ENCODE results near the gene CRAMP1.
"Not testable (repeated sequence)": the region's sequence is repeated elsewhere in the genome, so short reads cannot be mapped to it uniquely, and the experiment has no call there.

Gene CRAMP1

GRCh38 chr16:1713331-1713730 lies 101.2 kb downstream of the CRAMP1 start:
- DNase-seq (ENCODE audit: low spot score): no peak

DNA sequence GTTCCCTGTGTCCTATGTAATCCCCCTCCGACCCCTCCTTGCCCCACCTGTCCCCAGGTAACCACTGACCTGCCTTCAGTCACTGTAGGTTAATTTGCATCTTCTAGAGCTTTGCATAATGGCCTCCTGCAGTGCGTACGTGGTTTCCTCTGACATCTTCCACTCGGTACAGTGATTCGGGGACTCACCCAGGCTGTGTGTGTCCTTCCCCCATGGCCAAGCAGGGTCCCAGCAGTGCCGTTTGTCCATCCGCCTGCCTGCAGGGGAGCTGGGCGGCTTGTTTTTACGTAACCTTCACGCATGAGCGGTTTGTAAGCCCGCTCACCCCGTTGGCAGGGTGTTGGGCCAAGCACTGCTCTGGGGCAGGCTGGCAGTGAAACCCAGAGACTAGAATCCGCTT lies 101.8 kb downstream of the CRAMP1 start:
- no peak for DNase-seq (ENCODE audit: low spot score)

- no peak for DNase-seq (ENCODE audit: low spot score)
Observed at GRCh38 chr16:1715220-1715619, 103.1 kb downstream of the CRAMP1 start.

GRCh38 chr16:1718236-1718635 lies 106.1 kb downstream of the CRAMP1 start:
- not testable (repeated sequence) for DNase-seq (ENCODE audit: low spot score)

GRCh38 chr16:1719559-1720229 lies 107.5 kb downstream of the CRAMP1 start:
- not testable (repeated sequence) for DNase-seq (ENCODE audit: low spot score)

DNA sequence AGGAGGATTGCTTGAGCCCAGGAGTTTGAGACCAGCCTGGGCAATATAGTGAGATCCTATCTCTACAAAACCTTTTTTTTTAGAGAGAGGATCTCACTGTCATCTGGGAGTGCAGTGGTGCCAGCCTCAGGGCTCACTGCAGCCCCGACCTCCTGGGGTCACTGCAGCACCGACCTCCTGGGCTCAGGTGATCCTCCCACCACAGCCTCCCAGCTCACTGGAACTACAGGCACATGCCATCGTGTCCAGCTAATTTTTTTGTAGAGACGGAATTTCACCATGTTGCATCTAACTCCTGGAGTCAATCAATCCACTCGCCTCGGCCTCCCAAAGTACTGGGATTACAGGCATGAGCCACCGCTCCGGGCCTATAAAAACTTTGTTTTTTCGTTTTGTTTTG lies 109.2 kb downstream of the CRAMP1 start:
- DNase-seq (ENCODE audit: low spot score): no peak

DNA sequence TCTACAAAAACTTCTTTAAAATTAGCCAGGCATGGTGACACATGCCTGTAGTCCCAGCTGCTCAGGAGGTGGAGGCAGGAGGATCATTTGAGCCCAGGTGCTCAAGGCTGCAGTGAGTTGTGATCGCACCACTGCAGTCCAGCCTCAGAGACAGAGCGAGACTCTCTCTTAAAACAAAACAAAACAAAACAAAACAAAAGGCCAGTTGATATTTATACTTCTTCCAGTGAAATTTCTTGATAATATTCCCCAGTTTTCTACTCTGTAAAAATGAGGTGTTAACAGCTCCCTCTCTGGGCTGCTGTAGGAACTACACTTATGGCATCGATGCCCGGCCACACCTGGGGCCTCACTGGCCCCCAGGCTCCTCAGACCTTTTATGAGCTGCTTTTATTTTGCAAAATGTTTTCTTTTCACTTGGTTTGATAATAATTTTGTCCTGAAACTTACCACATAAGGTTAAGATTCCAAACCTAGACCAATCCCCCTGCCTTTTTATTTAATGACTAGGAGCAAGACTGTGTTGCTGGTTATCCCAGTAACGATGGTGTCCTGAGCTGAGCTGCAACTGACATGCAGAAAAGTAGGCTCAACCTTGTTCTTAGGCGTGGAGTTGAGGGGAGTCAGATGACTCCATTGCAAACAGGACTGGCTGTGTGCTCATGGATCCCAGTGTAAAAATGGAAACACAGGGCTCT lies 111.4 kb downstream of the CRAMP1 start:
- DNase-seq (ENCODE audit: low spot score): no peak

GRCh38 chr16:1724491-1724890 lies 112.3 kb downstream of the CRAMP1 start:
- no peak for DNase-seq (ENCODE audit: low spot score)

DNA sequence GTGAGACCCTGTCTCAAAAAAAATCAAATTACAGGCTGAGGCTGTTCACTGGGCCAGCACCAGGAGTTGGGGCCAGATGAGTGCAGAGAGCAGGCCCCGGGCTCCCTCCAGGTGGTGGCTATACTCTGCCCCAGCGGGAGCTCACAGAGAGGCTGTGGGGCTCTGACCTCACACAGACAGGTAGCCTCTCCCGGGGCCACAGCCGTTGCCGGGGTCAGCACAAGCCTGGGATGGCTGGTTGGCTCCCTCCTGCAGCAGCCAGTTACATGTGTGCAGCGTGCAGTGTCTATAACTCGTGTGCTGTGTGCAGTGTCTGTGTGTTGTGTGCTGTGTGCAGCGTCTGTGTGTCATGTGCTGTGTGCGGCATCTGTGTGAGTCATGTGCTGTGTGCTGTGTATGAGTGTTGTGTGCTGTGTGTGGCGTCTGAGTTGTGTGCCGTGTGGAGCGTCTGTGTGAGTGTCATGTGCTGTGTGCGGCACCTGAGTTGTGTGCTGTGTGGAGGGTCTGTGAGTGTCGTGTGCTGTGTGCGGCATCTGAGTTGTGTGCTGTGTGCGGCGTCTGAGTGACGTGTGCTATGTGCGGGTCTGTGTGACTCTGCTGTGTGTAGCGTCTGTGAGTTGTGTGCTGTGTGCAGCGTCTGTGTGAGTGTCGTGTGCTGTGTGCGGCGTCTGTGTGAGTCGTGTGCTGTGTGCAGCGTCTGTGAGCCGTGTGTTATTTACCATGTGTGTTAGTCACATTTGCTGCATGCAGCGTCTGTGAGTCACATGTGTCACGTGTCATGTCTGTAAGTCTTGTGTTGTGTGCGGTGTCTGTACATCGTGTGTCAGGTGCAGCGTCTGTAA lies 114.7 kb downstream of the CRAMP1 start:
- no peak for DNase-seq (ENCODE audit: low spot score)

All from RKO (cell line).